Measurements from ENCODE around the gene CEP72.
"Not testable (repeated sequence)": the region's sequence is repeated elsewhere in the genome, so short reads cannot be mapped to it uniquely, and the experiment has no call there.

CEP72 gene

GRCh38 chr5:611731-612486 lies at the start of gene CEP72:
TSS of gene CEP72 (plus strand) at chr5:612340. CDS start at chr5:612362, 22 bp downstream.
- DNase-seq, result peak; percentile 92

- DNase-seq, result no peak
Measured at GRCh38 chr5:565782-566440, 46.2 kb upstream of the CEP72 start.

GRCh38 chr5:566636-567309 lies 45.4 kb upstream of the CEP72 start:
- DNase-seq, result no peak

GRCh38 chr5:567664-568060 lies 44.5 kb upstream of the CEP72 start:
- no peak for DNase-seq

- DNase-seq, result no peak
Measured at GRCh38 chr5:568061-568781, 43.9 kb upstream of the CEP72 start.

GRCh38 chr5:568809-569208 lies 43.3 kb upstream of the CEP72 start:
- no peak for DNase-seq

GRCh38 chr5:569358-569867 lies 42.7 kb upstream of the CEP72 start:
- DNase-seq, result no peak

GRCh38 chr5:569868-570361 lies 42.2 kb upstream of the CEP72 start:
- DNase-seq, result no peak

GRCh38 chr5:570446-570845 lies 41.7 kb upstream of the CEP72 start:
- no peak for DNase-seq

GRCh38 chr5:570886-571285 lies 41.3 kb upstream of the CEP72 start:
- no peak for DNase-seq

GRCh38 chr5:571791-572190 lies 40.3 kb upstream of the CEP72 start:
- no peak for DNase-seq

GRCh38 chr5:572398-573019 lies 39.6 kb upstream of the CEP72 start:
- no peak for DNase-seq

- DNase-seq, result no peak
Measured at GRCh38 chr5:573206-573605, 38.9 kb upstream of the CEP72 start.

GRCh38 chr5:573976-574375 lies 38.2 kb upstream of the CEP72 start:
- DNase-seq, result no peak

- DNase-seq, result no peak
Measured at GRCh38 chr5:574906-575305, 37.2 kb upstream of the CEP72 start.

- no peak for DNase-seq
Measured at GRCh38 chr5:575636-576035, 36.5 kb upstream of the CEP72 start.

GRCh38 chr5:577214-577613 lies 34.9 kb upstream of the CEP72 start:
- DNase-seq, result not testable (repeated sequence)

GRCh38 chr5:577800-578199 lies 34.3 kb upstream of the CEP72 start:
- no peak for DNase-seq

GRCh38 chr5:579211-579610 lies 32.9 kb upstream of the CEP72 start:
- DNase-seq, result no peak

GRCh38 chr5:579746-580366 lies 32.3 kb upstream of the CEP72 start:
- DNase-seq, result no peak

- no peak for DNase-seq
Measured at GRCh38 chr5:580436-580835, 31.7 kb upstream of the CEP72 start.

- DNase-seq, result no peak
Measured at GRCh38 chr5:581266-581665, 30.9 kb upstream of the CEP72 start.
